Ovary (tissue), 3 donors: ENCODE data around the gene CIZ1.
"Not testable (repeated sequence)": the region's sequence is repeated elsewhere in the genome, so short reads cannot be mapped to it uniquely, and the experiment has no call there.

Source experiments
- CTCF ChIP-seq, 3 donors: fragments of 450-650 bp in 2 of 3; fragments of 200-600 bp in 1 of 3; IDR thresholded peaks; one replicate each; pipeline versions ENCODE4 v1.5.1 to v1.8.0; 2016 to 2022; ENCODE audit warnings: antibody characterized with exemption in 3 of 3, mild to moderate bottlenecking in 1 of 3
- EP300 ChIP-seq: sonication (generic); formaldehyde crosslinking; IDR thresholded peaks from one replicate; pipeline ENCODE4 v1.6.1; 2017; ENCODE audit warnings: antibody characterized with exemption
- donor health status: DM: no; HTN: no; CAD: no.

GRCh38 chr9:128130651-128131050 is 60.7 kb downstream of the CIZ1 start:
- not testable (repeated sequence) for TF ChIP-seq CTCF (IDR thresholded peaks at IDR 0.05); EP300
